Esophagus (tissue), 2 donors: Measurements from ENCODE around the gene RASA3. TPM values are rescaled to one million over a fixed set of nuclear protein-coding genes. Genes with fewer than 3 reads are reported as not detected.

Source experiments
- H3K27ac ChIP-seq, 2 donors: one replicate each; pipeline ENCODE4 v1.5.1; 2013; ENCODE audit warnings: low read depth in 2 of 2, mild to moderate bottlenecking in 2 of 2, inconsistent platforms in 1 of 2, low read length in 1 of 2, moderate library complexity in 1 of 2
- H3K27me3 ChIP-seq, 2 donors: one replicate each; pipeline ENCODE4 v1.6.1; 2013; ENCODE audit warnings: low read length in 2 of 2, control low read depth in 1 of 2, mild to moderate bottlenecking in 1 of 2; ENCODE audit not compliant: insufficient read depth in 2 of 2, control insufficient read depth in 1 of 2
- H3K36me3 ChIP-seq, 2 donors: one replicate each; pipeline ENCODE4 v1.6.1; 2013; ENCODE audit warnings: low read length in 1 of 2; ENCODE audit not compliant: control insufficient read depth in 2 of 2, insufficient read depth in 2 of 2
- H3K4me1 ChIP-seq, 2 donors: one replicate each; pipeline ENCODE4 v1.6.1; 2013; ENCODE audit warnings: low read length in 1 of 2; ENCODE audit not compliant: control insufficient read depth in 2 of 2, insufficient read depth in 2 of 2
- H3K4me3 ChIP-seq, 2 donors: one replicate each; pipeline ENCODE4 v1.5.1; 2013; ENCODE audit warnings: low read length in 2 of 2, mild to moderate bottlenecking in 2 of 2, low read depth in 1 of 2, moderate library complexity in 1 of 2
- H3K9me3 ChIP-seq, 2 donors: one replicate each; pipeline ENCODE4 v1.6.1; 2013; ENCODE audit warnings: mild to moderate bottlenecking in 2 of 2, low read depth in 1 of 2, low read length in 1 of 2, moderate library complexity in 1 of 2; ENCODE audit not compliant: control insufficient read depth in 2 of 2, insufficient read depth in 1 of 2
- WGBS, 2 donors: extraction: QIAGEN DNeasy Blood & Tissue Kit; methylation state at CpG; one replicate each; pipeline ENCODE4 v1.1.7; 2013; 5-methylcytosine and 5-hydroxymethylcytosine counted together
- polyA plus RNA-seq, 2 donors: library from polyadenylated mRNA; stranded (reverse); fragments of 200-250 nt; gene quantifications; one replicate each; pipeline ENCODE4 v1.2.3, GENCODE V29; 2013
- donor health status: healthy with polysubstance abuse.
- donor health status: Bipolar disorder and iron deficiency.

Gene RASA3
- polyA plus RNA-seq, 2 donors = 1.5 to 1.8 TPM

DNA sequence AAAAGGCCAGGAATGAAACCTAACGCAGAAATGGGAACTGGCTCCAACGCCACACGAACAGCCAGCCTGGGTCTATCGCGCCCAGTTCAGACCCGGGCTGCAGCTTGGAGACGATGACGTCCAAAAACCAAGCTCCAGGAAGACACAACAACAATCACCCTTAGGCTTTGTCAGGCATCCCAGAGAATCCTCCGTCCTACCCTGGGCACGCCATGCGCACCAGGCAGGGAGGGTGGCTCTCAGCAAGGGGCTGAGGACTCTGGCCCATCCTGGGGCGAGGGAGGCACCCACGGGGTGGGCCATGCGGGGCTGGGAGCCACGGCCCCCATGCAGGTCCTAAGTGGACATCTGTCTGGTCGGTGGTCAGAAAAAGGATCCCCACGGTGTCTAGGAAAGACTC, 9.0 kb downstream of the RASA3 start:
- Histone ChIP-seq H3K27me3 (no peaks in the 10 kb centered on the region), H3K27ac (no peak overlapping the region), H3K4me3 (no peak overlapping the region), H3K36me3 (no peaks in the 10 kb centered on the region), H3K4me1 (peaks cover 2 to 4% of the 10 kb centered on the region in 2 donors), H3K9me3 (no peaks in the 10 kb centered on the region)
- WGBS, 2 donors = 83 to 86% methylated on average over 17 of the region's 17 CpGs

DNA sequence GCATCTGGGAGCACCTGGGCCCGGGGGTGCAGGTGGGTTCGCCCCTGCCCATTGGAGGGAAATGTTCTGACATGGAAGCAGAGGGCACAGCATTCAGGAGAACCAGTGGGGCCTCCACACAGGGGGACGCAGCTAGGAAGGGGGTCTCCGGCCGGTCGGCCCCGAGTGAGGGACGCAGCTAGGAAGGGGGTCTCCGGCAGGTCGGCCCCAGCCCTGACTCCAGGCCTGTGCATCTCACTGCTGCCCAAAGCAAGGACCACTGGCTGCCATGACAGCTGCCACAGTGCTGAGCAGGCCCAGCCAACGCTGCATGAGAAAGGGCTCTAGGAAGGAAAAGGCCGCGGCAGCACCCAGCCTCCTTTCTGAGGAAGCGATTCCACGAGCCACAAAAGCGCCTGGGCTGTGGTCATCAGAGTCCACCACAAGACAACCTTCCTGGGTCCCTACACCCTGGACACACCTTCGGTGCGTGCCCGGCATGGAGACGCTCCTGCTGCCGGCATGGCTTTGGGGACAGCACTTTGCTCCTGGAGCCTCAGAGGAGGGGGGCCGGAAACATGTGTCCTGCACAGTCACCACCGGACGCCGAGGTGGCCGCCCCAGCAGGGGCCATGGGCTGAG, 9.7 kb downstream of the RASA3 start:
- H3K9me3 ChIP-seq = no peaks in the 10 kb centered on the region
- H3K27me3 ChIP-seq = no peaks in the 10 kb centered on the region
- no peak overlapping the region for H3K27ac ChIP-seq
- no peaks in the 10 kb centered on the region for H3K36me3 ChIP-seq
- no peak overlapping the region for H3K4me3 ChIP-seq
- 88 to 89% methylated on average over 26 of the region's 26 CpGs for WGBS, 2 donors
- peaks cover 0 to 5% of the 10 kb centered on the region in 2 donors for H3K4me1 ChIP-seq

DNA sequence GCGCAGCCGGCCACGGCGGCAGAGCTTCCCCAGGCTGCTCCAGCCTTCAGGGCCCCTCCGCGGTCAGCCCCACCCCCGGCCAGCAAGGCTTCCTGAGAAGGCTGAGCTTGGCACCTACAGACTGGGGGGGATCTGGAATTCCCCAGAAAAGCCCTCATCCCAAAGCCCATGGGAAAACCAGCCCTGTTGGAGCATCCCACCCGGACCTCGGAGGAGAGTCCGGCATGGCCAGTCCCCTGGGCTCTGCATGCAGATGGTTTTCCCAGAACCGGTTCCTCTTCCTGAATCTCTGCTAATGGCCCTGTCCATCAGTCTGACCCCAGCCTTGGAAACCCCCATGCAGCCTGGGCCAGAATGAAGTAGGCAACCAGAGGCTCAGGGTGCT, 10.3 kb downstream of the RASA3 start:
- H3K27me3 ChIP-seq = no peaks in the 10 kb centered on the region
- 71 to 75% methylated on average over 11 of the region's 11 CpGs for WGBS, 2 donors
- no peak overlapping the region for H3K27ac ChIP-seq
- no peaks in the 10 kb centered on the region for H3K9me3 ChIP-seq
- H3K36me3 ChIP-seq = no peaks in the 10 kb centered on the region
- peaks cover 0 to 9% of the 10 kb centered on the region in 2 donors for H3K4me1 ChIP-seq
- no peak overlapping the region for H3K4me3 ChIP-seq

DNA sequence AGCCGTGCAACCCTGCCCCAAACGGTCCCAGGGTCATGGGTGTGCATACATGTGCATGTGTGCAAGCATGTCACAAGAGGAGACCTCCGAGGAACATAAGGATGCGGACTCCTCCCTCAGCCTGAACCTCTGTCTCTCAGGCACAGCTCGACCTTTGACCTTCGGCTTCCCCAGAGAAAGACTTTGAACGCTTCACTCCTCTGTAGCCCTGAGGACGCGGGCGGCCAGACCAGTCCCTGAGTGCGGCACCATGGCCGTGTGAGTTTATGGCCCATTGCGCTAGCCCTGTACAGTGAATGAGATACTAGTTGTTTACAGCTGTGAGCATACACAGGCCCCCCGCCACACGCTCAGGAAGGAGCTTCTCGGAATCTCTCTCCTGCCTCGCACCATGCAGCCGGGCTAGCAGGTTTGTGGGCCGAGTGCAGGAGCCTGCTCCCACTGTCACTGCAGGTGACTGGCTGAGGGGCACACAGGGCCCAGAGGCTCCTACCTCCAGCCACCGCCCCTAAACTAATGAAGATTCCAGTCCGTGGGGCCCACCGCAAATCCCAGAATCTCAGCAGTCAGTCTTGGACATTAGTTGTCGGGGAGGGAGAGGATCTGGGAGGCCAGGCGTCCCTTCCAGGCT, 10.8 kb downstream of the RASA3 start:
- Histone ChIP-seq H3K27ac (no peak overlapping the region), H3K4me1 (peaks cover 0 to 9% of the 10 kb centered on the region in 2 donors), H3K36me3 (no peaks in the 10 kb centered on the region), H3K4me3 (no peak overlapping the region), H3K27me3 (no peaks in the 10 kb centered on the region), H3K9me3 (no peaks in the 10 kb centered on the region)
- 83 to 89% methylated on average over 24 of the region's 24 CpGs for WGBS, 2 donors

DNA sequence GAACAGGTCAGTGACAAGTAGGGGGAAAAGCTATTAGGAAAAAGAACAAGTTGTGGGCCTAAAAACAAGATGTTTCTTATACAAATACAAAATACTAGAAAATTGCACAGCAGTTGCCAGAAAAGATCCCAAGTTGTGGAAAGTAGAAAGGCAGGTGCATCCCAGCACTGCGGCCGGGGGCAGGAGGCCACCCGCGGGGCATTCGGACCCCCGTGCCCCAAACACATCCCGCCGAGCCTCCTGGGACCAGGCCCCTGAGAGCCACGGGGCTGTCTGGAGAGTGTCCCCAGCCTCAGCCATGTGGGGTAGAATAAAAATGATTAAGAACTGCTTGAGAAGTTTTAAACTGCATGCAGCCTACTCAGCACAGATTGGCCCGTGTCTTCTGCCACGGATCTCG, 11.4 kb downstream of the RASA3 start:
- no peaks in the 10 kb centered on the region for H3K36me3 ChIP-seq
- H3K27me3 ChIP-seq = no peaks in the 10 kb centered on the region
- H3K9me3 ChIP-seq = no peaks in the 10 kb centered on the region
- H3K27ac ChIP-seq = peak overlapping the region in 1 of 2 donors; percentile 11
- peaks cover 0 to 9% of the 10 kb centered on the region in 2 donors for H3K4me1 ChIP-seq
- H3K4me3 ChIP-seq = no peak overlapping the region
- WGBS, 2 donors = 79 to 85% methylated on average over 12 of the region's 12 CpGs

DNA sequence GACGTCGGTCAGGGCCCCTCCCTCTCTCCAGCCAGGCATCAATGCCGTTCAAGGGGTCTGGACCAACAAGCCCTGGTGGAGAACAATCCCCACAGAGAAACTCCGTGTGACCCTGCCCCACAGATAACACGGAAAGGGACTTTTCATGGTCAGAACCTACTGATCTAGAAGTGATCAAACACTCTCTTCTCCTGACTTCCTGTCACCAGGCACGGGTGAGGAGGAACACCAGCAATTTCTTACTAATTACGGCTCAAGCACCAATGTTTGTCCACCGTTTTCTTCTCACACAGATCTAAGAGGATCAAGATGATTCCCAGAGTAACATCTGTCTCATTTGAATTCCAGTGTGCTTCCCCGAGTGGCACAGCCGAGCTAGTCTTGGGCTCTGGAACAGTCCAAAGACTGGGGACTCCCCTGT, 11.8 kb downstream of the RASA3 start:
- H3K27ac ChIP-seq = peak overlapping the region in 1 of 2 donors; percentile 11
- no peaks in the 10 kb centered on the region for H3K36me3 ChIP-seq
- H3K4me1 ChIP-seq = peaks cover 0 to 9% of the 10 kb centered on the region in 2 donors
- H3K9me3 ChIP-seq = no peaks in the 10 kb centered on the region
- 43 to 55% methylated on average over 10 of the region's 10 CpGs for WGBS, 2 donors
- H3K4me3 ChIP-seq = no peak overlapping the region
- H3K27me3 ChIP-seq = no peaks in the 10 kb centered on the region

DNA sequence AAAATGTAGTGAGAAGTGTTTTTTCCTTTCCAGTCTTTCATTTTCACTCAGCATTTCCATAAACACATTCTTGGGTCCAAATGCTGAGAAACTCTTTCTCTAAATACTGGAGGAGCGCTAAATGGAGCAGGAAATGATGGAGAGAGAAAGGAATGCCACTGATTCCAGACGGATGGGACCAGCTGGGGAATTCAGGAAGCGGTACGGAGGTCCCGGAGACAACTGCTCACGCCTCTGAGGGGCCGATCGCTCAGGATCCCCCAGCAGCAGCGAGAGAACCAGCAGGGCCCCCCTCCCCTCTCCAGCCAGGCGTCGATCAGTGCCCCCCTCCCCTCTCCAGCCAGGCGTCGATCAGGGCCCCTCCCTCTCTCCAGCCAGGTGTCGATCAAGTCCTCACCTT, 13.2 kb downstream of the RASA3 start:
- Histone ChIP-seq H3K36me3 (no peaks in the 10 kb centered on the region), H3K4me1 (peaks cover 0 to 9% of the 10 kb centered on the region in 2 donors), H3K9me3 (no peaks in the 10 kb centered on the region), H3K4me3 (no peak overlapping the region), H3K27ac (peak overlapping the region; percentile 51 to 58), H3K27me3 (no peaks in the 10 kb centered on the region)
- WGBS, 2 donors = 8 to 15% methylated on average over 10 to 14 of the region's 14 CpGs

DNA sequence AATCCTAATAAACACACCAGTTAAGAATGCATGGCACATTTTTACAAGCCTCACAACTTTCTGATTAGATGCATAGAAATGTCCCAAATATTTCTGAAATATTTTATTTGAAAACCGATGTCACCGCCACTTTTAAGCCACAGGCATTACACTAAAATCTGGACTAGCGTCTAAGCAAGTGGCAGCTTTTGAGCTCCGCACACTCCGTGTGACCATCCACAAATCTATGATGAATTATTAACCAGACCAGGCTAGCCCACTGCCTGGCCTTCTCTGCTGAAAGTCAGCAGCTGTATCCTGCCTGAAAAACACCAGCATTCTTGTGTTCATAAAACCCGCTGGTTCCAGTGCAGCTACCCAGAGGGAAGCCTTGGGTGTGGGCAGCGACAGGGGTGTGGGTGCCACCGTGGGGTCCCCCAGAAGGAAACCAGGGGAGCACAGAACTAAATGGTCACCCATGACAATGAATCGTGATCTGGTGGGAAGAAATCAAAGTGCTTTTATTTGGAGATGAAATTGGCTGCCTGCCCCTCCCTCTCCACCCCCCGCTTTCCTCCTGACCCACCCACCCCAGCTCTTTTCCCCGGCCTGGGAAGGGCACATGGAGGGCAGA, 13.8 kb downstream of the RASA3 start:
- Histone ChIP-seq H3K27ac (peak overlapping the region; percentile 56 to 82), H3K36me3 (no peaks in the 10 kb centered on the region), H3K4me1 (peaks cover 3 to 9% of the 10 kb centered on the region in 2 donors), H3K27me3 (no peaks in the 10 kb centered on the region), H3K4me3 (no peak overlapping the region), H3K9me3 (no peaks in the 10 kb centered on the region)
- WGBS, 2 donors = 31 to 35% methylated on average over 11 of the region's 11 CpGs

DNA sequence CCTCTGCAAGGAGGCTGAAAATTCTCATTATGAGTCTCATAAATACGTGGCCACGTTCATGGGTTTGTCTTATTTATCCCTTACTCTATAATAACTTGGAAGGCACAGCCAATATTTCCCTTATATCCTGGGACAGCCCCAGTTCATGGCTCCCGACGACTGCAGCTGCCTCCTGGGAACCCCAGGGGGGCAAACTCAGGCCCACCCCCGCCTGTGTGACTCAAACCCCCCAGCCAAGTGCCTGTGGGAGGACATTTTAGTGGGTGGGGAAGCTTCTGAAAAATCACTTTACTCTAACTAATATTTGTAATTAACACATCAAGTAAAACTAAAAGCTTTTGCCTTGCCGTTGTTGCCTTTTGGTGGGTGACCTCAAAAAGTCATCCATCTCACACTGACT, 14.3 kb downstream of the RASA3 start:
- Histone ChIP-seq H3K27ac (peak overlapping the region in 1 of 2 donors; percentile 12), H3K27me3 (no peaks in the 10 kb centered on the region), H3K4me1 (peaks cover 3 to 9% of the 10 kb centered on the region in 2 donors), H3K36me3 (no peaks in the 10 kb centered on the region), H3K9me3 (no peaks in the 10 kb centered on the region), H3K4me3 (no peak overlapping the region)
- 37 to 45% methylated on average over 6 of the region's 6 CpGs for WGBS, 2 donors
